ENCODE measurements around the gene TFB2M.

The TFB2M gene

GRCh38 chr1:246518456-246519205 lies 47.4 kb downstream of the TFB2M start:
- in situ Hi-C loops (cut with MboI; ENCODE audit: low sequenced_read_pairs, unreplicated experiment): no loop called here
- DNase-seq (ENCODE audit: low spot score): no peak
- TF ChIP-seq CTCF (IDR thresholded peaks at IDR 0.05; ENCODE audit: borderline replicate concordance, control extremely low read depth, extremely low read depth, insufficient read depth, missing control alignments): no peak

GRCh38 chr1:246517391-246517790 lies 48.7 kb downstream of the TFB2M start:
- DNase-seq (ENCODE audit: low spot score): no peak
- in situ Hi-C loops (cut with MboI; ENCODE audit: low sequenced_read_pairs, unreplicated experiment): no loop called here
- no peak for TF ChIP-seq CTCF (IDR thresholded peaks at IDR 0.05; ENCODE audit: borderline replicate concordance, control extremely low read depth, extremely low read depth, insufficient read depth, missing control alignments)

- no peak for DNase-seq (ENCODE audit: low spot score)
Observed at GRCh38 chr1:246516126-246516525, 49.9 kb downstream of the TFB2M start.

GRCh38 chr1:246515390-246516005 lies 50.6 kb downstream of the TFB2M start:
- TF ChIP-seq CTCF (IDR thresholded peaks at IDR 0.05; ENCODE audit: borderline replicate concordance, control extremely low read depth, extremely low read depth, insufficient read depth, missing control alignments): no peak
- no peak for DNase-seq (ENCODE audit: low spot score)
- in situ Hi-C loops (cut with MboI; ENCODE audit: low sequenced_read_pairs, unreplicated experiment): no loop called here

More at GRCh38 chr1:246516126-246516525, 49.9 kb downstream of the TFB2M start:
- TF ChIP-seq CTCF (IDR thresholded peaks at IDR 0.05; ENCODE audit: borderline replicate concordance, control extremely low read depth, extremely low read depth, insufficient read depth, missing control alignments): no peak
- in situ Hi-C loops (cut with MboI; ENCODE audit: low sequenced_read_pairs, unreplicated experiment): no loop called here

GRCh38 chr1:246513619-246514343 lies 52.3 kb downstream of the TFB2M start:
- DNase-seq (ENCODE audit: low spot score): peak; percentile 13
- TF ChIP-seq CTCF (IDR thresholded peaks at IDR 0.05; ENCODE audit: borderline replicate concordance, control extremely low read depth, extremely low read depth, insufficient read depth, missing control alignments): no peak
- in situ Hi-C loops (cut with MboI; ENCODE audit: low sequenced_read_pairs, unreplicated experiment): no loop called here

GRCh38 chr1:246513041-246513440 lies 53.0 kb downstream of the TFB2M start:
- in situ Hi-C loops (cut with MboI; ENCODE audit: low sequenced_read_pairs, unreplicated experiment): no loop called here
- TF ChIP-seq CTCF (IDR thresholded peaks at IDR 0.05; ENCODE audit: borderline replicate concordance, control extremely low read depth, extremely low read depth, insufficient read depth, missing control alignments): no peak
- DNase-seq (ENCODE audit: low spot score): no peak
